Esophagus squamous epithelium (tissue), 5 donors: Measurements from ENCODE around the gene TRABD2B. TPM values are rescaled to one million over a fixed set of nuclear protein-coding genes. Genes with fewer than 3 reads are reported as not detected.

Source experiments
- DNase-seq: peaks from one replicate; lab custom pipeline; 2025; lab: John Stamatoyannopoulos, UW
- H3K27ac ChIP-seq, 4 donors: fragments of 200-600 bp; sonication (generic); one replicate each; pipeline ENCODE4 v1.5.1; 2016 to 2019; ENCODE audit warnings: mild to moderate bottlenecking in 1 of 4
- H3K27me3 ChIP-seq, 4 donors: fragments of 200-600 bp; sonication (generic); 1 replicate in 3 of 4; 2 replicates in 1 of 4; pipeline versions ENCODE4 v1.5.1 to v1.6.0; 2017 to 2021; ENCODE audit warnings: antibody characterized with exemption in 1 of 4
- H3K36me3 ChIP-seq, 3 donors: fragments of 200-600 bp; sonication (generic); one replicate each; pipeline ENCODE4 v1.5.1; 2016 to 2019
- H3K4me1 ChIP-seq, 3 donors: fragments of 200-600 bp; sonication (generic); one replicate each; pipeline ENCODE4 v1.5.1; 2017 to 2019
- H3K4me3 ChIP-seq, 4 donors: fragments of 200-600 bp; sonication (generic); 1 replicate in 3 of 4; 2 replicates in 1 of 4; pipeline ENCODE4 v1.5.1; 2016 to 2019; ENCODE audit warnings: mild to moderate bottlenecking in 2 of 4, moderate library complexity in 1 of 4
- H3K9me3 ChIP-seq, 3 donors: fragments of 200-600 bp; sonication (generic); one replicate each; pipeline ENCODE4 v1.5.1; 2016 to 2019
- CTCF ChIP-seq, 6 experiments: fragments of 450-650 bp in 4 of 6; fragments of 200-600 bp in 2 of 6; sonication (generic) in 2 of 6; IDR thresholded peaks; one replicate each; pipeline ENCODE4 v1.5.1; 2016 to 2019; ENCODE audit warnings: antibody characterized with exemption in 6 of 6, mild to moderate bottlenecking in 4 of 6, moderate library complexity in 4 of 6
- POLR2A ChIP-seq, 4 donors: fragments of 450-650 bp; IDR thresholded peaks; one replicate each; pipeline ENCODE4 v1.6.1; 2017; ENCODE audit warnings: antibody characterized with exemption in 4 of 4, mild to moderate bottlenecking in 4 of 4, moderate library complexity in 3 of 4
- WGBS, 2 donors: methylation state at CpG; one replicate each; pipeline ENCODE4 v1.1.5; 2018; 5-methylcytosine and 5-hydroxymethylcytosine counted together
- intact Hi-C: fragments of 100-400 bp; cut with DNase I; formaldehyde crosslinking; loops from one replicate; pipeline ENCODE4 v1.15.0; 2022
- total RNA-seq, 4 donors: library from RNA; depleted of rRNA; stranded (reverse); fragments of >200 nt; gene quantifications; one replicate each; pipeline ENCODE4 v1.1.0, GENCODE V29; 2016
- donor health status: DM: yes; HTN: yes; CAD: no.

TRABD2B gene
- total RNA-seq, 4 donors from 2014 or later: 0.26 to 1.7 (median 0.50) TPM

- 53 to 83% methylated on average over 3 to 4 of the region's 4 CpGs for WGBS, 2 donors
- H3K27me3 ChIP-seq: peaks cover 0 to 41% (median 0%) of the 10 kb centered on the region in 4 donors
Observed at GRCh38 chr1:47990286-47990685, 6.9 kb downstream of the TRABD2B start.

GRCh38 chr1:47987601-47988000 is 9.6 kb downstream of the TRABD2B start:
- no peaks in the 10 kb centered on the region for H3K9me3 ChIP-seq
- peaks cover 0 to 35% (median 0%) of the 10 kb centered on the region in 3 donors for H3K4me1 ChIP-seq
- 86 to 87% methylated on average over 8 to 9 of the region's 11 CpGs for WGBS, 2 donors
- H3K27me3 ChIP-seq: peaks cover 0 to 39% (median 0%) of the 10 kb centered on the region in 4 donors
- no peak for TF ChIP-seq CTCF (IDR thresholded peaks at IDR 0.05)
- no peak overlapping the region for H3K4me3 ChIP-seq
- no peaks in the 10 kb centered on the region for H3K36me3 ChIP-seq
- H3K27ac ChIP-seq: peak overlapping the region in 3 of 4 donors; percentile 41 to 70 (median 64)
- intact Hi-C loops: no loop called here
- no peak for DNase-seq

More at GRCh38 chr1:47990286-47990685, 6.9 kb downstream of the TRABD2B start:
- intact Hi-C loops: no loop called here
- no peaks in the 10 kb centered on the region for H3K36me3 ChIP-seq
- no peaks in the 10 kb centered on the region for H3K9me3 ChIP-seq
- H3K4me1 ChIP-seq: peaks cover 0 to 47% (median 0%) of the 10 kb centered on the region in 3 donors
- no peak for DNase-seq
- H3K4me3 ChIP-seq: no peak overlapping the region
- no peak for TF ChIP-seq POLR2A (IDR thresholded peaks at IDR 0.05)
- no peak for TF ChIP-seq CTCF (IDR thresholded peaks at IDR 0.05)
- H3K27ac ChIP-seq: no peak overlapping the region

GRCh38 chr1:47986761-47987200 is 10.4 kb downstream of the TRABD2B start:
- 45 to 48% methylated on average over 18 to 19 of the region's 19 CpGs for WGBS, 2 donors
- H3K27ac ChIP-seq: peak overlapping the region; percentile 25 to 70 (median 52)

GRCh38 chr1:47985018-47985417 is 12.2 kb downstream of the TRABD2B start:
- Histone ChIP-seq H3K4me3 (no peak overlapping the region), H3K27ac (no peak overlapping the region), H3K36me3 (no peaks in the 10 kb centered on the region), H3K27me3 (peaks cover 0 to 35% (median 0%) of the 10 kb centered on the region in 4 donors), H3K9me3 (no peaks in the 10 kb centered on the region), H3K4me1 (peaks cover 0 to 30% (median 0%) of the 10 kb centered on the region in 3 donors)
- 79% methylated on average over 4 of the region's 4 CpGs for WGBS, 2 donors
- TF ChIP-seq POLR2A (IDR thresholded peaks at IDR 0.05): no peak
- no peak for TF ChIP-seq CTCF (IDR thresholded peaks at IDR 0.05)
- DNase-seq: no peak
- intact Hi-C loops: no loop called here

More at GRCh38 chr1:47986761-47987200, 10.4 kb downstream of the TRABD2B start:
- H3K27me3 ChIP-seq: peaks cover 0 to 34% (median 0%) of the 10 kb centered on the region in 4 donors
- intact Hi-C loops: no loop called here
- no peak for DNase-seq
- peaks cover 0 to 30% (median 0%) of the 10 kb centered on the region in 3 donors for H3K4me1 ChIP-seq
- no peaks in the 10 kb centered on the region for H3K36me3 ChIP-seq
- TF ChIP-seq CTCF (IDR thresholded peaks at IDR 0.05) (no peak), POLR2A (IDR thresholded peaks at IDR 0.05) (no peak)
- no peaks in the 10 kb centered on the region for H3K9me3 ChIP-seq
- peak overlapping the region in 2 of 4 donors; percentile 15 to 49 for H3K4me3 ChIP-seq

- DNase-seq: no peak
- H3K27me3 ChIP-seq: peaks cover 0 to 35% (median 0%) of the 10 kb centered on the region in 4 donors
- 38 to 60% methylated on average over 14 to 35 of the region's 46 CpGs for WGBS, 2 donors
- H3K4me3 ChIP-seq: peak overlapping the region in 1 of 4 donors; percentile 37
- no peaks in the 10 kb centered on the region for H3K36me3 ChIP-seq
- intact Hi-C loops: no loop called here
- no peaks in the 10 kb centered on the region for H3K9me3 ChIP-seq
- no peak overlapping the region for H3K27ac ChIP-seq
- peaks cover 0 to 31% (median 0%) of the 10 kb centered on the region in 3 donors for H3K4me1 ChIP-seq
- TF ChIP-seq CTCF (IDR thresholded peaks at IDR 0.05) (no peak), POLR2A (IDR thresholded peaks at IDR 0.05) (no peak)
Observed at GRCh38 chr1:47984175-47984789, 12.9 kb downstream of the TRABD2B start.
